Stimulated activated CD4-positive, alpha-beta T cell treated with anti-CD3 and anti-CD28 coated beads, Interleukin-4, amount 100 ng/mL, for 24 hours (primary cell): ENCODE measurements around the gene KRTAP12-3.
"Not testable (repeated sequence)": the region's sequence is repeated elsewhere in the genome, so short reads cannot be mapped to it uniquely, and the experiment has no call there.

Source experiments
- DNase-seq: peaks from one replicate; pipeline ENCODE4 v3.0.0-alpha.2; 2020

KRTAP12-3 gene

DNA sequence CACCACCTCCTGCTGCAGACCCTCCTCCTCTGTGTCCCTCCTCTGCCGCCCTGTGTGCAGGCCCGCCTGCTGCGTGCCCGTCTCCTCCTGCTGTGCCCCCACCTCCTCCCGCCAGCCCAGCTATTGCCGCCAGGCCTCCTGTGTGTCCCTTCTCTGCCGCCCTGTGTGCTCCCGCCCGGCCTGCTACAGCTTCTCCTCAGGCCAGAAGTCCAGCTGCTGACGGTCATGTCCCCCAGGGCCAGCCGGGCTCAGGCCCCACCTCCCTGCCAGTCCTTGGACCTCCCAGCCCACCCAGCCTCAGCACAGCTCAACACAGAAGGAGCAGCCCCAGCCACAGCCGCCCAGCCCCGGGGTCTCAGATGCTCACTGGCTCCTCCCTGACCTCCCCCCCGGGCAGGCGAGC lies 29.9 kb upstream of the KRTAP12-3 start:
- not testable (repeated sequence) for DNase-seq

DNA sequence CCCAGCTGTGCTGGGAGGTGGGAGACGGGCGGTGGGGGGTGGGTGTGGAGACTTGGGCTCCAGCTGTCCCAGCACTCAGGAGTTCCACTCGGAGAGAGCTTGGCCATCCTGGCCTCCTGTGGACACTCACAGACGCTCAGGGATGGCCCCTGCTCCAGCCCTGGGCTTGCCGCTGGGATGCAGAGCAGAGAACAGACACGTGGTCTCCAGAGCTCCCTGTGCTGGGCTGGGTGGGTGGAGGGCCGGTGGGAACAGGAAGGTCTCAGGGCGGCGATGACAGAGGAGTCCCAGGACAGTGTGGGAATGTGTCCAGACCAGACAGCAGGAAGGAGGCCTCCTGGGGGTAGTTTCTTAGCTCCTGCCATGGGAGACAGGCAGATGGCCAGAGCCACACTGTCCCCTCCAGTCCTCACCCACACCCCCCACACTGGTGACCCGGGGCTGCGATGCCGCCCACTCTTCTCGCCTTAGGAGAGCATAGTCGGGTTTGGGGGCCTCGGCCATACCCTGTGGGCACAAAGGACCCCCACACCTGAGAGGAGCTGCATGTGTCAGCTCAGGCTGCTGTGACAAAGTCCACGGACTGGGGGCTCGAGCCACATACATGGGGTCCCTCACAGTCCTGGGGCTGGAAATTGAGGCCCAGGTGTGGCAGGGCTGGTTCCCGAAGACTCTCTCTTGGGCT lies 28.9 kb upstream of the KRTAP12-3 start:
- no peak for DNase-seq

DNA sequence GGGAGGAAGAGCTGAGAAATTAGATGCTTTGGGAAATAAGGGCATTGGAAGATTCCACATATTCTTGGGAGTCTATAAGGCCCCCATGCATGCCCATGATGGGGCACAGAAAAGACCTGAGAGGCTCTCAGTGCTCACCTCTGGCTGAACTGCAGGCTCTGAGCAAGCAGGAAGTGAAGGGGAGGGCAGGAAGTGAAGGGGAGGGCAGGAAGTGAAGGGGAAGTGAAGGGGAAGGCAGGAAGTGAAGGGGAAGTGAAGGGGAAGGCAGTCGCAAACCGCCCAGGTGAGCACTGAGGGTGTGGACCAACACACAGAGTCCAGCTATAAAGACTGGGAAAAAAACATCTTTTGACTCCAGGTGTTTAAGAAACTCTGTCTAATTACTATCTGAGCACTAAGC lies 27.3 kb upstream of the KRTAP12-3 start:
- DNase-seq: no peak

DNA sequence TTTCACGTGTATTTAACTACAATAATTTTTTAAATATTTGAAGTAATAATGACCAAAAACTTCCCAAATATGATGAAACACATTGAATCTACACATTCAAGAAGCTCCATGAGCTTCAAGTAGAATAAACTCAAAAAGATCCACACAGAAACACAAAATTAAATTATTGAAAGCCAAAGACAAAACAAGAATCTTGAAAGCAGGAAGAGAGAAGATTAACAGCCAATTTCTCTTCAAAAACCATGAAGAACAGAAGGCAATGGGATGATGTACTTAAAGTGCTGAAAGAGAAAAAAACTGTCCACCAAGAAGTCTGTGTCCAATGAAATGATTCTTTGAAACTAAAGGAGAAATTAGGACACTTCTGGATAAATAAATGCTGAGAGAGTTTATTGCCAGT lies 25.7 kb upstream of the KRTAP12-3 start:
- DNase-seq: no peak

DNA sequence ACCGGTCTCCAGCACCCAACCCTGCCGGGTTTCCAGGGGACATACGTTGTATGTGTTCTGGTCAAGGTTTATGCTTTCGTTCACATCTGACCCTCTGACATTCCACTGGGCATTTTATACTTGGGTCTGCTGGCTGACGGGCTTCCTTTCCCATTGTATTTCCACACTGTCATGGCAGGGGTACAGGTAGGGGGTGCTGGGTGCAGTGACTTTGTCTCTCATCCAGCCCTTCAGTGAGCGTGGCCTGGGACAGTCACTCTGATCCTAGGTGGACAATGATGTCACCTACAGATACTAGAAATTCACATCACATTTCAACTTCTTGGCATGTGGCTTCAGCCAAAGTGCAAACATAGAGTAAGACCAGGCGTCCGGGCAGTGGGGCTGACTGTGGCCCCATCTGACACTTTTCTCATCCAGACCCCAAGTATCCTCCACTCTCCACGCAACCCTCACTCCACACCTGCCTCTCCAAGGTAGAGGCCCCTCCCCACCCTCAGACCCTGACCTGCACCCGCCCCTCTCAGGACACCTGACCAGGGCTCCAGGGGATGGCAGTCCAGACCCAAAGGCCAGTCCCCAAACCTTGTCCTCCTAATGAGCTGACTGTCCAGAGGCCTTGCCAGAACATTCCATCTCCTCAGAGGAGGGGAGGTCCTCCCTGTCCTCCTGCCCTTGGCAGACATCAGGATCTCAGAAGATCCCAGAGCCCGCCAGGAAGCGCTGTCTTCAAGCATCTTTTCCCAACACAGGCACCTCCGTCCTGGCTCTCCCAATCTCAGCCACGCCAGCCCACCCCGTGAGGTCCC lies 21.3 kb upstream of the KRTAP12-3 start:
- no peak for DNase-seq

DNA sequence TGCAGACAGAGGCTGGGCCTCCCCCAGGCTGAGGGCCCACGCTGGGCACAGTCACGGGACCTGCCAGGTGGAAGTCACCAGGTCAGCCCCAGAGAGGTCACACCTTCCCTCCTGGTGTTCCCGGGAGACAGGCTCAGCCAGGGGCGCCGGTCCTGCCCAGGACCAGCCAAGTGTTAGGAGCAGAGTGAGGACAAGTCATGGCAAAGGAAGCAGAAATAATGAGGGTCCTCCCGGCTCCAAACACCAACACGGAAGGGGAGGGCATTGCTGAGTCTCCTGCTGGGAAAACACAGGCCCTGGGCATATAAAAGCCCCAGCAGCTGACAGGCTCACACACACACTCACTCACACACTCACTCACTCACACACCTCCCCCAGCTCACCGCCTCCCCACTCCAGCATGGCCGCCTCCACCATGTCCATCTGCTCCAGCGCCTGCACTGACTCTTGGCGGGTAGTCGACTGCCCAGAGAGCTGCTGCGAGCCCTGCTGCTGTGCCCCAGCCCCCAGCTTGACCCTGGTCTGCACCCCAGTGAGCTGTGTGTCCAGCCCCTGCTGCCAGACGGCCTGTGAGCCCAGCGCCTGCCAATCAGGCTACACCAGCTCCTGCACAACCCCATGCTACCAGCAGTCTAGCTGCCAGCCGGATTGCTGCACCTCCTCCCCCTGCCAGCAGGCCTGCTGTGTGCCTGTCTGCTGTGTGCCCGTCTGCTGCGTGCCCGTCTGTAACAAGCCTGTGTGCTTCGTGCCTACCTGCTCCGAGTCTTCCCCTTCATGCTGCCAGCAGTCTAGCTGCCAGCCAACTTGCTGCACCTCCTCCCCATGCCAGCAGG lies 20.5 kb upstream of the KRTAP12-3 start, which contains the start of gene KRTAP10-10:
Gene KRTAP10-10, plus strand, starts transcription at position 339 of the 833 bp plus-strand sequence. Its CDS starts 62 bp downstream, at position 401.
- no peak for DNase-seq

DNA sequence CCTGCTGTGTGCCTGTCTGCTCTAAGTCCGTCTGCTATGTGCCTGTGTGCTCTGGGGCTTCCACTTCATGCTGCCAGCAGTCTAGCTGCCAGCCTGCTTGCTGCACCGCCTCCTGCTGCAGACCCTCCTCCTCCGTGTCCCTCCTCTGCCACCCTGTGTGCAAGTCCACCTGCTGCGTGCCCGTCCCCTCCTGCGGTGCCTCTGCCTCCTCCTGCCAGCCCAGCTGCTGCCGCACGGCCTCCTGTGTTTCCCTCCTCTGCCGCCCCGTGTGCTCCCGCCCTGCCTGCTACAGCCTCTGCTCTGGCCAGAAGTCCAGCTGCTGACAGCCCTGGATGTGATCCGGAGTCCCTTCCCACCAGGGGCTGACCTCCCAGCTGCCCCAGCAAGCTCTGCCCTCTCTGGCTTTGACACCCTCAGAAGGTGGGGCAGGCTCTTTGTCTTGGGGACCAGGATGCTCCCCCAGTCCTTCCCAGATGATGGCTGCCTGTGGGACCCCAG lies 19.8 kb upstream of the KRTAP12-3 start:
- not testable (repeated sequence) for DNase-seq

DNA sequence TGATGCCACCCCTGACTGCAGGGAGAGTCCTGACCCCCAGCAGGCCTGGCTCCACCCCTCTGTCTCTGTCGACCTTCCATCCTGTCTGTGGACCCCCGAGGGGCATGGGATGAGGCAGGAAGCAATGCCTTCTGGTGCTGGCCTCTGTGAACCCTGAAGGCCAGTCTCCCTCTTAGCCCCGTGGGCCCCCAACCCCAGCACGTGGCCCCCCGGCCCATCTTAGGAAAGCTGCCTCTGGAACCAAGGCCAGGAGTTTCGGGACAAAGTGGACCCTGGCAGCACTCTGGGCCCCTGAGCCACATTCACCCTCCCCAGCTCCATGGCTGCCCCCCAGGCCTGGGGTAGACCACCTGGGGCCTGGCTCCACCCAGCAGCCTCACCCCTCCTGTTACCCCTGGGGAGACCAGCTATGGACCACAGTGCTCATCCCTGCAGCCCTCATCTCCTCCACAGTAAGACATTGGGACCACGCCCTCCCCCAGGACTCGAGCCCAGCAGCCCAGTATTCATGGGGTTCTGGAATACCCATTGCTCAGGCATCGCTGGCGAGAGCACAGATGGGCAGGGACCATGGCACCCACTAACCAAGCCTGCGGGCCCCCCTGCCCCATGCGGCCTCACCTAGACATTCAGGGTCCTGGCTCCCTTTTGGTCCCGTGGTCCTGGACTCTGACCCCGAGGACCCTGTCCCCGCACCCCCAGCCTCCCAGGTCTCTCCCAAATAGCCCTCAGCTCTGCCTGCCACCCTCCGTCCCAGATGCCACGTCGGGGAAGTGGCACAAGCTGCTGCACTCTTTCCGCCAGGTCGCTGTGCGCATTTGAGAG lies 19.0 kb upstream of the KRTAP12-3 start:
- DNase-seq: not testable (repeated sequence)

DNA sequence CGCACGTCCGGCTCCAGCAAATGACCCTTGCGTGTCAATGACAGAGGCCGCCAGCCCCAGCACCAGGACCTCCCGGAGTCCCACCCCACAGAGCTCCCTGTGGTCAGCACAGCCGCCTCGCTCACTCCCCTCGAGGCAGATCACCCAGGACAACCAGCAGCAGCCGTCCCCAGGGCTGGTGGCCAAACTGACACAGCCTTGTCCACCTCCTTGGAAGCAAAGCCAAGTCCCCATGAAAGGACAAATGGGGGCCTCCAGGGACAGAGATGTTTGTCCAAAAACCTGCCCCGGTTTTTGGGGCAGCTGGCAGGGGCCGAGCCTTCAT lies 18.4 kb upstream of the KRTAP12-3 start:
- DNase-seq: no peak

DNA sequence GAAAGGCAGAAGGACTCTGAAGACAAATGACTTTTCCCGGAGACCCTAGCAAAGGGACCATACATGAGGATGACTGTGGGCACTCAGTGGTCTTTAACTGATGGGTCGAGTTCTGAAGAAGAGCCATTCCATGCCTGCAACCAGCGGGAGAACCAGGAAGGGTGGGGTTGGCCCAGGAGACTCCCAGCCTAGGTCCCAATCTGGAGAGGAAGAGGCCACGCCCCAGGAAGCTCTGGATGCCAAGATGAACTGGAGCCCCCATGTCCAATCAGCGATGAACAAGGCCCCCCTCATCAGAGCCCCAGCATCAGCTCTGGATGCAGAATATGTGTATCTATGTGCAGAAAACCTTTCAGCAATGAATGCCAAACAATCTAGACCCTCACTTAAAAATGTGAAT lies 17.0 kb upstream of the KRTAP12-3 start:
- no peak for DNase-seq

DNA sequence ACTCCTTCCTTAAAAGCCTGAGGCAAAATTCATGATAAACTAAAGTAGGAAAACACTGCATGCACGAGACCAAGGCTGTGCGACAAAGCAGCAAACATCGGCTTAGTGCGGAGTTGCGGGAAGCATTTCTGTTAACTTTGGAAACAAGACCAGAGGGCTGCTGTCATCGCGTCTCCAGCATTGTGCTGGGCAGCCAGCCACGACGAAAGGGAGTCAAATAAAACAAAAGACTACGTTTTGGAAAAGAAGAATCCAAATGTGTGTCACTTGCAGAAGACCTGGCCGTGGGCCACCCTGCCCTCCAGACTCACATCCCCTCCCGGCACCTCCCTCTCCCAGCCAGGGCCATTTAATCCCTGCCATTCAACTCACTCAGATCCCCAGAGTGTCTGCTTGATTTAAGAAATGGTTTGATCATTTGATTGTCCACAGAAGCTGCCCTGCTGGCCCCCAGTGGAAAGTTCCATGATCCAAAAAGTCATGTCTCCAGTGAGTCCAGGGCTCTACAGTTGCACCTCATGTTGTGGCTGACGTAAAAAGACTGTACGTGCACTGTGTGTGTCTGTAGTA lies 13.9 kb upstream of the KRTAP12-3 start:
- no peak for DNase-seq

DNA sequence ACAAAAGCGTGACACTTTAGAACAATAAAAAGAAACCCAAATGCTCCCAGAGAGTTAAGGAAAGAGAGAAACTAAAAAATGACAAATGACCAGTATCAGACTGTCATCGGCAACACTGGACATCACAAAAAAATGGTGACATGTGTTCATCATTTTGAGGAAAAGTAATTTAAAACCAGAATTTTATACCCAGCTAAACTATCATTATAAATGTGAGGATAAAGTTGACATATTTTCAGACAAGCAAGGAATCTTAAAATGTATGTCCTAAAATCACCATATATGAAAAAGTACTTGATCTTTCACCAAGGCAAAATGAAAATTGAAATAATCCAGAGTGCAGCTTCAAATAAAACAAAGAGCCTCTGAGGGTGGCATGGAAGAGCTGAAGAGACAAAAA lies 12.9 kb upstream of the KRTAP12-3 start:
- no peak for DNase-seq

DNA sequence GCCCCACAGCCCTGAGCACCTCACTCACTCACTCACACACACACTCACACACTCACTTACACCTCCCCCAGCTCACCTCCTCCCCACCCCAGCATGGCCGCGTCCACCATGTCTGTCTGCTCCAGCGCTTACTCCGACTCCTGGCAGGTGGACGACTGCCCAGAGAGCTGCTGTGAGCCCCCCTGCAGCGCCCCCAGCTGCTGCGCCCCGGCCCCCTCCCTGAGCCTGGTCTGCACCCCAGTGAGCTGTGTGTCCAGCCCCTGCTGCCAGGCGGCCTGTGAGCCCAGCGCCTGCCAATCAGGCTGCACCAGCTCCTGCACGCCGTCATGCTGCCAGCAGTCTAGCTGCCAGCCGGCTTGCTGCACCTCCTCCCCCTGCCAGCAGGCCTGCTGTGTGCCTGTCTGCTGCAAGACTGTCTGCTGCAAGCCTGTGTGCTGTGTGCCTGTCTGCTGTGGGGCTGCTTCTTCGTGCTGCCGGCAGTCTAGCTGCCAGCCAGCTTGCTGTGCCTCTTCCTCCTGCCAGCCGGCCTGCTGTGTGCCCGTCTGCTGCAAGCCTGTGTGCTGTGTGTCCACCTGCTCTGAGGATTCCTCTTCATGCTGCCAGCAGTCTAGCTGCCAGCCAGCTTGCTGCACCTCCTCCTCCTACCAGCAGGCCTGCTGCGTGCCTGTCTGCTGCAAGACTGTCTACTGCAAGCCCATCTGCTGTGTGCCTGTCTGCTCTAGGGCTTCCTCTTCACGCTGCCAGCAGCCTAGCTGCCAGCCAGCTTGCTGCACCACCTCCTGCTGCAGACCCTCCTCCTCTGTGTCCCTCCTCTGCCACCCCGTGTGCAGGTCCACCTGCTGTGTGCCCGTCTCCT lies 11.1 kb upstream of the KRTAP12-3 start, which contains the start of gene KRTAP10-11:
Gene KRTAP10-11, plus strand, starts transcription at position 49 of the 856 bp plus-strand sequence. Its CDS starts 45 bp downstream, at position 94.
- DNase-seq: not testable (repeated sequence)

DNA sequence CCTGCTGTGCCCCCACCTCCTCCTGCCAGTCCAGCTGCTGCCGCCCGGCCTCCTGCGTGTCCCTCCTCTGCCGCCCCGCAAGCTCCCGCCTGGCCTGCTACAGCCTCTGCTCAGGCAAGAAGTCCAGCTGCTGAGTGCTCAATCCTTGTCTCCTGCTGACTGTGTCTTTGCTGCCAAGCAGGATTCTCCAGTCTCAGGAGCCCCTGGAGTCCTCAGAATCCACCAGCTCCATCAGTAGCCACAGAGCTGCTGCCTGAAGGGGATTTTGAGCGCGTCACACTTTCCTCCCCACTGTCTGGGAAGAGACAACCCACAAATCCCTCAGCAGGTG lies 10.5 kb upstream of the KRTAP12-3 start:
- DNase-seq: no peak

DNA sequence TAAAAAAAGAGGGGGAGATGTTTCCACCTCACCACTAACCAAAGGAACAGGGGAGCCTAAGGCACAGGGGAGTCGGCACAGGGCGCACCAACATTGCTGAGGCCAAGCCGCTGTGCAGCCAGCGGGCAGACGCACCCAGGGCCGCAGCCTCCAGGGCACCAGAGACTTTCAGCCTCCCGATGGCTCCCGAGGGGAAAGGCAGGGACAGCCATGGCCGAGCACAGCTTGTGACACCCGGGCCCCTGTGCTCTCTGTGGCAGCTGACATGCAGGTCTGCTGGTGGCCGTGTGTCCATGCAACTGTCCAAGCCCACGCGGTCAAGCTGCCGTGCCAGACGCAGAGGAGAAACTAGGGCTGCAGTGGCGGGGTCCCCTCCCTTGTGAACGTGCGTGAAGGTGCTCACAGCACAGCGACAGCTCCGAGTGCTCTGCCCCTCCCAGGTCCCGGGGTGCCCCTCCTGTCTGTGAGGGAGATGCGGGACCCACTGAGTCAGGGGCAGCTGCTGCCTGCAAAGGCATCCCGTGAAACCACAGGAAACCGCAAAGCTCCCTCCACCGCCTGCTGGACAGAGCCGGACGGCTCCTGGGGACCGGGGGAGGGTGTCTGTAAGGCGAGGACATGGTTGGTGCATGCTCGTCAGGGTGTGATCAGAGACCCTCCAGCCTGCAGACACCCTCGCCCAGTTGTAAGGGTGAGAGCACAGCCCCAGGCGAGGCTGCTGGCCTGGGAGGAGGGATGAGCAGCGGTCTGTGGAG lies 9.0 kb upstream of the KRTAP12-3 start:
- DNase-seq: no peak

DNA sequence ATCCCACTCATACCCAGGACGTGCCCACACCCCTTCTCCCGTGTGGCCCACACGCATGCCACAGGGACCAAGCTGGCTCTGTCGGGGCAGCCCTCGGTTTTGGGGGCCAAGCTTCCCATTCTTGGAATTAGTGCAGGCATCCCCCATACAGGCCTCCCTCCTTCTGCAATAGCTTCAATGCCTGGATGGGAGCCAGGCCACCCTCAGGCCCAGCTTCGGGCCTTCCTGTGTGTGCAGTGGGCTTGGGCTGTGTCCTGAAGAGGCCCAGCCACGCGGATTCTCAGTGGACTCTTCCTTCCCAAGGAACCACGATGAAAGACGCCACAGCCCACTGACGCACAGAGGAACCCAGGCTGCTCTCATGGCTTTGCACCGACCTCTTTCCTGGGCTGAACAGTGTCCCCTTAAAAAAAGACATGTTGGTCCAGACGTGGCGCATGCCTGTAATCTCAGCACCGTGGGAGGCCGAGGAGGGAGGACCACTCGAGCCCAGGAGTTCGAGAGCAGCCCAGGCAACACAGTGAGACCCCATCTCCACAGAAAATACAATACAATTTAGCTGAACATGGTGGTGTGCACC lies 8.1 kb upstream of the KRTAP12-3 start:
- no peak for DNase-seq

DNA sequence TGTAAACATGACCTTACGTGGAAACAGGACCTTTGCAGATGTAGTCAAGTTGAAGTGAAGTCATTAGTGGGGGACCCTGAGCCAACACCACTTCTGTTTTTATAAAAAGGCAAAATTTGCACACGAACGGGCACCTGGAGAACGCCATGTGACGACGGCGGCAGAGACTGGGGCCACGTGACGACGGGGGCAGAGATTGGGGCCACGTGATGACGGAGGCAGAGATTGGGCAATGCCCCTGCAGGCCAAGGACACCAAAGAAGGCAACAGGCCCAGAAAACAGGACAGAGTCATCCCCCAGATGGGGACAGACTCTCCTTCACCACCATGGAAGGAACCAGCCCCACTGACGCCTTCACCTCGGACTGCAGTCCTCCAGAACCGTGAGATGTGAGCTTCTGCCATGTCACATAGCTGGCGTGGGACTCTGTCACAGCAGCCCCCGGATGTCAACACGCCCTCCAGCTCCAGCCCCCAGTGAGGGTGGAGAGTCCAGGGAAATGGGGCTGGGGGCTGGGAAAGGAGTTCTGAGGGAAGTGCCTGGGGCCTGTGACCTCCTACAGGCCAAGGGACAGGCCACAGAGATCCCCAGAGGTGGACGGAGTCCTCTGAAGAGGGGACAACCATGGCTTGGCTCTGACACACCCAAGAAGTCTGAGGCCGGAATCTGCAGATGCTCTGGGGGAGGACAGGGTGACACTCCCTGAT lies 7.3 kb upstream of the KRTAP12-3 start:
- no peak for DNase-seq

DNA sequence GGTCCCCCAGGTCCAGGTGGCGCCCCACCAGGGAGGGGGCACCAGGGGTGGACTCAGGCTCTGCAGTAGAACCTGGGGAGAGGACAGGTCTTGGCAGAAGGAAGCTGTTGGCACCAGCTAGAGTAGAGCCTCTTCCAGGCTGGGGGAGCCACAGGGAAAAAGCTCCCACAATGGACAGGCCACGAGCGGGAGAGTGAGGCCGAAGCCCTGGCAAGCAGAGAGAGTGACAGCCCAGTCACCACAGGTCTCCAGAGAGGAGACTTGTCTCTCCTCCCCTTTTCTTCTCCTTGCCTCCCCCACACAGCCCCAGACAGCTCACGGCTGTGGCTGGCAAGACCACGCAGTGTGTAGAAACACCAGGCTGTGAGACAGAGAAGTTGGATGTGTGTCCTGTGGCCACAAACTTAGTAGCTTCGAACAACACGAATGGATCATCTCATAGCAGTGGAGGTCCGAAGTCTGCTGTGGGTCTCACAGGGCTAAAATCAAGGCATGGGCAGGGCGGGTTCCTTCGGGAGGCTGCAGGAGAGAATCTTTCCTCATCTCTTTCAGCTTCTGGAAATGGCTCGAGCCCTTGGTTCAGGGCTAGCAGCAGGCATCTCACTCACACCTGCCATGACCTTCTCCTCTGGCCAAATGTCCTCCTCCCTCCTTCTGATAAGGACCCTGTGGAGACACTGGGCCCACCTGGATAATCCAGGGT lies 6.6 kb upstream of the KRTAP12-3 start:
- no peak for DNase-seq

DNA sequence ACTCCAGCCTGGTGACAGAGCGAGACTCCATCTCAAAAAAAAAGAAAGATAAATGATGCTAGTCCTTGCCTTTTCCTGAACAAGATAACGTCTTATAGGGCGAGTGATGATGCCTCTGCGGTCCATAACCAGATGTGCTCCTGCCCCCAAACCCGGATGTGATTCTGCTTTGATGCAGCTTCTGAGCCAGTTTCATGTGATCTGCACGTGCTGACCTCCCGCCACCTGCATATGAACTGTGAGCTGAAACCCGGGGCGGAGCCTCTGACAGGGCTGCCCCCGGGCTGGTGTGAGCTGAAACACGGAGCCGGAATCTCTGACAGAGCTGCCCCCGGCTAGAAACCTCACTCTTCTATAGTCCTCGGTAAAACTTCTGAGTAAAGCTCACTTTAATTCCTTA lies 4.6 kb upstream of the KRTAP12-3 start:
- no peak for DNase-seq
